Aorta (tissue), 5 donors: ENCODE results near the gene TPST1. TPM values are rescaled to one million over a fixed set of nuclear protein-coding genes. Genes with fewer than 3 reads are reported as not detected.
"Not testable (repeated sequence)": the region's sequence is repeated elsewhere in the genome, so short reads cannot be mapped to it uniquely, and the experiment has no call there.

ENCODE experiments used
- ATAC-seq: fragments of 200-7000 bp; cut with Tn5 transposase; one replicate; pipeline ENCODE4 v1.9.1; 2022; ENCODE audit warnings: moderate library complexity; ENCODE audit not compliant: low FRiP score
- DNase-seq, 2 donors: peaks; one replicate each; pipeline ENCODE4 v3.0.0-alpha.2; 2020
- H3K27ac ChIP-seq, 2 donors: one replicate each; pipeline ENCODE4 v1.5.1; 2013; ENCODE audit warnings: low read length in 2 of 2, mild to moderate bottlenecking in 2 of 2, moderate library complexity in 2 of 2, control low read depth in 1 of 2, inconsistent platforms in 1 of 2, low read depth in 1 of 2
- H3K27me3 ChIP-seq, 2 donors: one replicate each; pipeline ENCODE4 v1.6.1; 2013; ENCODE audit warnings: control low read depth in 1 of 2, low read length in 1 of 2, mild to moderate bottlenecking in 1 of 2, moderate library complexity in 1 of 2; ENCODE audit not compliant: insufficient read depth in 2 of 2, control insufficient read depth in 1 of 2
- H3K36me3 ChIP-seq, 2 donors: one replicate each; pipeline ENCODE4 v1.6.1; 2013; ENCODE audit warnings: control low read depth in 1 of 2, low read length in 1 of 2, mild to moderate bottlenecking in 1 of 2; ENCODE audit not compliant: insufficient read depth in 2 of 2, control insufficient read depth in 1 of 2
- H3K4me1 ChIP-seq, 2 donors: one replicate each; pipeline ENCODE4 v1.6.1; 2013; ENCODE audit warnings: low read length in 2 of 2, control low read depth in 1 of 2, mild to moderate bottlenecking in 1 of 2, moderate library complexity in 1 of 2; ENCODE audit not compliant: insufficient read depth in 2 of 2, control insufficient read depth in 1 of 2
- H3K4me3 ChIP-seq, 2 donors: one replicate each; pipeline ENCODE4 v1.5.1; 2013; ENCODE audit warnings: low read length in 2 of 2, control low read depth in 1 of 2, mild to moderate bottlenecking in 1 of 2
- H3K9me3 ChIP-seq: one replicate; pipeline ENCODE4 v1.6.1; 2013; ENCODE audit warnings: mild to moderate bottlenecking, low read length; ENCODE audit not compliant: control insufficient read depth
- WGBS, 2 donors: extraction: QIAGEN DNeasy Blood & Tissue Kit; methylation state at CpG; one replicate each; pipeline ENCODE4 v1.1.7; 2013; 5-methylcytosine and 5-hydroxymethylcytosine counted together
- intact Hi-C, 2 donors: fragments of 100-400 bp; cut with DNase I; formaldehyde crosslinking; loops; one replicate each; pipeline versions ENCODE4 v1.14.2 to v1.15.0; 2022
- long read RNA-seq, 2 donors: library from polyadenylated mRNA; unstranded; transcript quantifications; one replicate each; pipeline ENCODE4 v2.0.0, GENCODE V29; 2020 to 2021
- polyA plus RNA-seq, 2 donors: library from polyadenylated mRNA; stranded (reverse); fragments of 200-250 nt; gene quantifications; one replicate each; pipeline ENCODE4 v1.2.3, GENCODE V29; 2013
- total RNA-seq, 2 donors: library from RNA; stranded (reverse); fragmentation: NEBNext Ultra II Directional; extraction: Animal tissue kit (Norgen Biotek cat#: 25700); gene quantifications; one replicate each; pipeline ENCODE4 v1.2.1, GENCODE V29; 2021
- donor health status: healthy with polysubstance abuse.
- donor health status: Bipolar disorder and iron deficiency.
- donor health status: DM: no; HTN: no; CAD: no.
- donor health status: DM: no; HTN: no; CAD: no.
- donor health status: DM: yes; HTN: yes; CAD: no.

Gene TPST1
- total RNA-seq (10 to 100 TPM; 22.0 to 38.8 TPM), polyA plus RNA-seq (10 to 100 TPM in 1 of 2 donors, 1 to 10 TPM in 1; 7.1 to 10.3 TPM)
- long read RNA-seq, donor 1, transcript TPST1-201 (6 exons, 2,116 nt): major isoform, 61 of 82 reads
- long read RNA-seq, donor 1, partial matches to known transcripts: 4 of 82 reads
- long read RNA-seq, donor 1, other reads (novel, unspliced or antisense): 17 of 82 reads
- long read RNA-seq, donor 2, transcript TPST1-201 (6 exons, 2,116 nt): major isoform, 8 of 34 reads
- long read RNA-seq, donor 2, partial matches to known transcripts: 3 of 34 reads
- long read RNA-seq, donor 2, other reads (novel, unspliced or antisense): 23 of 34 reads

DNA sequence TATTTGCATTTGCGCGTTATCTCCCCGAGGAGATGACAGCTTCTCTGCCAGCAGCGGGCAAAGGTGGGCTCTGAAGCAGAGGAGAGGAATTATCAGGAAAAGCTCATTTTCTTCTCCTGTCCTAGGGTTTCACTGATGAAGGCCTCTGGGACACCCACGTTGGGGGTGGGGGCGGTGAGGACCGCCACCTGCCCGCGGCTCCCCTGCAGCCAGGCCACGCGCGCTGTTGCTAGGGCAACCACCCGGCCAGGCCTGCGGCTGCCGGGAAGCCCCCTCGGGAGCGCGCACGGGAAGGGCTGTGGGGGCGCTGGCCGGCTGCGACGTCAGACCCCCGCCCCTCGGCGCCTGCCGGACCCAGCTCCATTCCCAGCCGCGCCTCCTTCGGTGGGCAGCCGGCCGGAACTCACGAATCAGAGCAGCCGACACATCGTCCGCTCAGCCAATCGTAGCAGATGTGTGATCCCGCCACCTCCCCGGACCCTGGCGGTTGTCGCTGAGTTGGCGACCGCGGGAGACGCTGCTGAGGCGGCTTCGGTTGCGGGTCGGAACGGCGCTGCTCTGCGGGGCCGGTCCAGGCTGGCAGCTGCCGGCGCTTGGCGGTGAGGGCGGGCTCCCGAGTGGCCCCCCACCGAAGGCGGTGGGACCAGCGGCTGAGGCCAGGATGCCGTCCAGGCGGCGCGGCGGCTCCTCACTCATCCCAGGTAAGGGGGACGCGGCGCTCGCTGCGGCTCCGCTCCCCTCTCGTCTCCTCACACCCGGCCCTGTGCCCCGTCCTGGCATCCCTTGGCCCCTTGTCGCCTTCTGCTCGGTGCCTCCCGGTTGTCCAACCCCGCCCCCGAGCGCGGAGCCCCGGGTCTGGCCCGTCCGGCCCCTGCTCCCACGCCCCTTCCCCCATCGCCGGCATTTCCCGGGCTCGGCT, at the start of gene TPST1:
Gene TPST1, plus strand, starts transcription at position 513 of the 919 bp plus-strand sequence. CDS start 35,092 bp downstream, outside the sequence.
- intact Hi-C loops: loop anchor here in 1 of 2 donors (5.0 kb wide), 1 partner anchor 147 kb away; no protein-coding TSS in a partner anchor
- Histone ChIP-seq H3K9me3 (no peaks in the 10 kb centered on the region), H3K36me3 (no peaks in the 10 kb centered on the region), H3K4me1 (no peaks in the 10 kb centered on the region), H3K27me3 (no peaks in the 10 kb centered on the region), H3K27ac (peak within 1 kb of the TSS in 1 of 2 donors; percentile 44), H3K4me3 (peak within 1 kb of the TSS; percentile 56 to 71)
- peak; percentile 94 for ATAC-seq
- WGBS, 2 donors: 0 to 1% methylated on average over 66 to 90 of the region's 90 CpGs
- DNase-seq: peak; percentile 91 to 95

DNA sequence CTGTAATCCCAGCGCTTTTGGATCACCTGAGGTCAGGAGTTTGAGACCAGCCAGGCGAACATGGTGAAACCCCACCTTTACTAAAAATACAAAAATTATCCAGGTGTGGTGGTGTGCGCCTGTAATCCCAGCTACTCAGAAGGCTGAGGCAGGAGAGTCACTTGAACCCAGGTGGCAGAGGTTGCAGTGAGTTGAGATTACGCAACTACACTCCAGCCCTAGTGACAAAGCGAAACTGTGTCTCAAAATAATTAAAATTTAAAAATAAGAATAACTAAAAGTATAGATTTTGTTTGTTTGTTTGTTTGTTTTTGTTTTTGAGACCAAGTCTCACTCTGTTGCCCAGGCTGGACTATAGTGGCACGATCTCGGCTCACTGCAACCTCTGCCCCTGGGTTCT, 49.1 kb upstream of the TPST1 start:
- intact Hi-C loops, H3K4me1 ChIP-seq, H3K27me3 ChIP-seq, H3K4me3 ChIP-seq, H3K9me3 ChIP-seq, H3K27ac ChIP-seq, ATAC-seq, H3K36me3 ChIP-seq: not testable (repeated sequence)
- 98 to 99% methylated on average over 7 of the region's 7 CpGs for WGBS, 2 donors
- peak in 1 of 2 donors; percentile 5 for DNase-seq

DNA sequence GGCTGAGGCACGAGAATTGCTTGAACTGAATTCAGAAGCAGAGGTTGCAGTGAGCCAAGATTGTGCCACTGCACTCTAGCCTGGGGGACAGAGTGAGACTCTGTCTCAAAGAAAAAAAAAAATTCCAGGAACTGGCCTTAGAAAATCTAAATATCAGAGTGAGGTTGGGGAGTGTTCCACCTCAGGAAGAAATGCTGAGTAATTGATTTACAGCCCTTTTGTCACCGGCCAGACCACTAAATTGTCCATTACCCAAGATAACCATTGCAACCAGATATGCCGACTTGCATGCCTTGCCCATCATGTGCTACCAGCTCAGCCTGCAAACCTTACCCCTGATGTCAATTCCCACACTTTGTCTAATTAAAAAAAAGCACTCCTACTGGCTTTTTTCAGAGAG, 48.1 kb upstream of the TPST1 start:
- intact Hi-C loops: no loop called here
- Histone ChIP-seq H3K27ac (no peak overlapping the region), H3K4me1 (no peaks in the 10 kb centered on the region), H3K9me3 (peaks cover 2% of the 10 kb centered on the region), H3K36me3 (peaks cover 5 to 6% of the 10 kb centered on the region in 2 donors), H3K4me3 (no peak overlapping the region), H3K27me3 (no peaks in the 10 kb centered on the region)
- no peak for DNase-seq
- ATAC-seq: no peak
- 67 to 80% methylated on average over 3 of the region's 3 CpGs for WGBS, 2 donors

DNA sequence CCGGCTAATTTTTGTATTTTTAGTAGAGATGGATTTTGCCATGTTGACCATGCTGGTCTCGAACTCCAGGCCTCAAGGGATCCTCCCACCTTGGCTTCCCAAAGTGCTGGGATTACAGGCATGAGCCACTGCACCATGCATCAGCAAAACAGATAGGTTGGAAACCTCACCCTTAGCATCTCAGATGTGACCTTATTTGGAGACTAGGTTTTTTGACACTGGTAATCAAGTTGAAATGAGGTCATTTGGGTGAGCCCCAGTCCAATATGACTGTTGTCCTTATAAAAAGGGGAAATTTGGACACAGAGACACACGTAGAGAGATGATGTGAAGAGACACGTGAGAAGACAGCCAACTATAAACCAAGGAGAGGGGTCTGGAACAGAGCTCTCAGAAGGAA, 42.5 kb upstream of the TPST1 start:
- Histone ChIP-seq H3K4me3 (no peak overlapping the region), H3K4me1 (no peaks in the 10 kb centered on the region), H3K27me3 (no peaks in the 10 kb centered on the region), H3K36me3 (peaks cover 0 to 2% of the 10 kb centered on the region in 2 donors), H3K9me3 (peaks cover 2% of the 10 kb centered on the region), H3K27ac (no peak overlapping the region)
- ATAC-seq: no peak
- no peak for DNase-seq
- intact Hi-C loops: no loop called here
- 81 to 82% methylated on average over 4 of the region's 4 CpGs for WGBS, 2 donors

DNA sequence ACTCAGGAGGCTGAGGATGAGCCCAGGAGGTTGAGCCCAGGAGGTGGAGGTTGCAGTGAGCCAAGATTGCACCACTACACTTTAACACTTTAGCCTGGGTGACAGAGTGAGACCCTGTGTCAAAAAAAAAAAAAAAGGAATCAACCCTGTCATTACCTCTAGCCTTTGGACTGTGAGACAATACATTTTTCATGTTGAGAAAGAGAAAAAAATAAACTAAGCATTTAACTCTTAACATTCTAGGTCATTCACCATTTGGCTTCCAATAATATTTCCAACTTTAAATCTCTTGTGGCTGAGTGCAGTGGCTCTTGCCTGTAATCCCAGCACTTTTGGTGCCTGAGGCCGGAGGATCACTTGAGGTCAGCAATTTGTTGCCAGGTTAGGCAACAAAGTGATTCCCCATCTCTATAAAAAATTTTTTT, 41.9 kb upstream of the TPST1 start:
- Histone ChIP-seq H3K4me1 (no peaks in the 10 kb centered on the region), H3K36me3 (peaks cover 0 to 1% of the 10 kb centered on the region in 2 donors), H3K27me3 (no peaks in the 10 kb centered on the region), H3K27ac (no peak overlapping the region), H3K4me3 (no peak overlapping the region), H3K9me3 (peaks cover 1% of the 10 kb centered on the region)
- no peak for DNase-seq
- intact Hi-C loops: no loop called here
- no peak for ATAC-seq
- 80 to 84% methylated on average over 1 of the region's 1 CpG for WGBS, 2 donors

DNA sequence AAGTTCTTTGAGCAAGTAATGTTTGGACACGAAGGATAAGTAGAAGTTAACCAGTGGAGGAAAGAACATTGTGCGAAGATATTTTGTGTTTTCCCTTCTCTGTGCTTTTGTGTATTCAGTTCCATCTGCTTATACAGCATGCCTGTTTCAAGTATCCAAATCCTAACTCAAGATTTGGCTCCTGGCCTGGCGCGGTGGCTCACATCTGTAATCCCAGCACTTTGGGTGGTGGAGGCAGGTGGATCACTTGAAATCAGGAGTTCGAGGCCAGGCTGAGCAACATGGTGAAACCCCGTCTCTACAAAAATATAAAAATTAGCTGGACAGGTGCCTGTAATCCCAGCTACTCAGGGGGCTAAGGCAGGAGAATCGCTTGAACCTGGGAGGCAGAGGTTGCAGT, 40.8 kb upstream of the TPST1 start:
- DNase-seq: no peak
- intact Hi-C loops: no loop called here
- Histone ChIP-seq H3K4me3 (no peak overlapping the region), H3K4me1 (no peaks in the 10 kb centered on the region), H3K27ac (no peak overlapping the region), H3K27me3 (no peaks in the 10 kb centered on the region), H3K9me3 (no peaks in the 10 kb centered on the region), H3K36me3 (no peaks in the 10 kb centered on the region)
- 83 to 84% methylated on average over 7 of the region's 7 CpGs for WGBS, 2 donors
- no peak for ATAC-seq

DNA sequence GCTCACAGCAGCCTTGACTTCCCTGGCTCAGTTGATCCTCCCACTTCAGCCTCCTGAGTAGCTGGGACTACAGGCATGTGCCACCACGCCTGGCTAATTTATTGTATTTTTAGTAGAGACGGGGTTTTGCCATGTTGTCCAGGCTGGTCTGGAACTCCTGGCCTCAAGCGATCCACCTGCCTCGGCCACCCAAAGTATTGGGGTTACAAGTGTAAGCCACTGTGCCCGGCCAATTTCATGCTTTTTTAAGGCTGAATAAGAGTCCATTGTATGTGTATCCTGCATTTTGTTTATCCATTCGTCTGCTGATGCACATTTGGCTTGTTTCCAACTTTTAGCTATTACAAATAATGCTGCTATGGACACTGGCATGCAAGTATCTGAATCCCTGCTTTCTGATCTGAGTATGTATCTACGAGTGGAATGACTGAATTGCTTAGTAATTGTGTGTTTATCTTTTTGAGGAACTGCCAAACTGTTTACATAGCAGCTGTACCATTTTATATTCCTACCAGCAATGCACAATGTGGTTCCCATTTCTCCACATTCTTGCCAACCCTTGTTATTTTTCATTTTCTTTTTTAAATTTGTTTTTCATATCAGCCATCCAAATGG, 37.3 kb upstream of the TPST1 start:
- intact Hi-C loops: no loop called here
- WGBS, 2 donors: 63% methylated on average over 7 of the region's 7 CpGs
- ATAC-seq: no peak

DNA sequence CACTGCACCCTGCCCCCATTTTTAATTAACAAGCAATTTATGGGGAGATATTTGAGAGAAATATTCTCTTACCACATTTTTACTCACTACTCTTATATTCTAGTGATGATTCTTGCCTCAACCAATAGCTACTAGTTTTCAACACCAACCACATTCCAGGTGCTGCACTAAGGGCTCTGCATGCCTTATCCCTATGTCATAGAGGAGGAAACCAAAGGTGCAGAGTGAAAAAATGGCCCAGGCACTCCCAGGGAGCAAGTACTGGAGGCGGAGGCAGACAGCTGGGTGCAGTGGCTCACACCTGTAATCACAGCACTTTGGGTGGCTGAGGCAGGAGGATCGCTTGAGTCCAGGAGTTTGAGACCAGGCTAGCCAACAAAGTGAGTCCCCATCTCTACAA, 35.5 kb upstream of the TPST1 start:
- Histone ChIP-seq H3K27ac (no peak overlapping the region), H3K36me3 (no peaks in the 10 kb centered on the region), H3K9me3 (no peaks in the 10 kb centered on the region), H3K4me3 (no peak overlapping the region), H3K27me3 (no peaks in the 10 kb centered on the region), H3K4me1 (no peaks in the 10 kb centered on the region)
- ATAC-seq (no peak), DNase-seq (no peak)
- 94 to 99% methylated on average over 2 of the region's 2 CpGs for WGBS, 2 donors
- intact Hi-C loops: no loop called here

More for the DNA sequence above, 37.3 kb upstream of the TPST1 start:
- Histone ChIP-seq H3K4me3 (no peak overlapping the region), H3K9me3 (no peaks in the 10 kb centered on the region), H3K27ac (no peak overlapping the region), H3K36me3 (no peaks in the 10 kb centered on the region), H3K27me3 (no peaks in the 10 kb centered on the region), H3K4me1 (no peaks in the 10 kb centered on the region)
- no peak for DNase-seq
